HG02970 (cell line): ENCODE data around the gene CORO2B.

Experiments used
- ATAC-seq: cut with Tn5 transposase; IDR thresholded peaks from one replicate; pipeline ENCODE4 v1.9.1; 2021; ENCODE audit warnings: mild to moderate bottlenecking, moderate library complexity, moderate number of reproducible peaks; ENCODE audit not compliant: unreplicated experiment, low FRiP score

Gene CORO2B

DNA sequence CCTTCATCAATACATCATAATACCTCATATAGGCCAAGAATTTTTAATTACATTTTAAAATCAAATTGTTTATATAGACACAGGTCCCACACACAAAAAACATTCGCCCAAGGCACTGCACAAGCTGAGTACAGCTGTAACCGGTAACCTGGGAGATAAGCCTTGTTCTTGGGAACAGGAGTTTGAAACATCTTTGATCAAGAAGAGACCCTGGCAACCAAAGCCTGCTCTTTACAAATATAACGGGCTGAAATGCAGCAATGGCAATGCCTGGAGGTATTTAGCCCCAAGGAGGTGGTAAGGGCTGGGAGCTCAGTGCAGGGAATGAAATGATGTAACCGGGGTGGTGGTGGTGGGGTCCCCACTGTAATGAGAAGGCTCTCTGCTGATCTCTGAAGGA lies 7.2 kb upstream of the CORO2B start:
- no peak for ATAC-seq

DNA sequence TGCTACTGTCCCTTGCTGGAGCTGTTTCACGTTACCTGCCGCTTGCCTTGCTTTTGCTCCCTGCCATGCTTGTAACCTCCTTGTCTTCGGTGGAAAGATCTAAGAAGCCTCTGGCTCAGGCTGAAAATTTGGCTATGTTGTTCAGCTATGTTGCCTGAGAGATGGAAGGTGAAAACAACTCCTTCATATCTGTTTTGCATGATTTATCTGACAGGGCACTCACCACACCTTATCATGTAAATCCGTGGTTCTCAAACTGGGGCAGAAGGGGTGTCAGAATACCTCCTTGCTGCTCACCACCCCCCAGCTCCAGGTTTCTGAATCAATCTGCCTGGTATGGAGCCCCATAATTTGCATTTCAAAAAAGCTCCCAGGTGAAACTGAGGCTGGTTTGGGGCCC lies 6.5 kb upstream of the CORO2B start:
- no peak for ATAC-seq

DNA sequence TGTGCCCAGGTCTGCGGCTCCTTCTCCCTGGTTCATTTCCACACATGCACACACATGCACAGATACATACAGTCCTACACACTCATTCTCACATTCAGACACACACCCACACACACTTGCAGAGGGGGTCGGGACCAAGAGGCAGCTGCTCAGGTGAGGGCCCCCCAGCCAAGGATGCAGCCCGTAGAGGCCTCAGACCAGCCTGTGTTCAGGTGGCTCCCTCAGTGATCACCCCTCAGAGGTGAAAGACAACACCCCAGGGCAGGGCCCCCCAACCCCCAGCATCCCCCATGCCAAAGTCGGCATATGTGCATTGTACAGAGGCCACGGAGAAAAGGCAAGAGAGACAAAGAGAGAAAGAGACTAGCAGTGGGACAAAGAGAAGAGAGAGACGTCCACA lies 5.9 kb upstream of the CORO2B start:
- ATAC-seq = no peak

DNA sequence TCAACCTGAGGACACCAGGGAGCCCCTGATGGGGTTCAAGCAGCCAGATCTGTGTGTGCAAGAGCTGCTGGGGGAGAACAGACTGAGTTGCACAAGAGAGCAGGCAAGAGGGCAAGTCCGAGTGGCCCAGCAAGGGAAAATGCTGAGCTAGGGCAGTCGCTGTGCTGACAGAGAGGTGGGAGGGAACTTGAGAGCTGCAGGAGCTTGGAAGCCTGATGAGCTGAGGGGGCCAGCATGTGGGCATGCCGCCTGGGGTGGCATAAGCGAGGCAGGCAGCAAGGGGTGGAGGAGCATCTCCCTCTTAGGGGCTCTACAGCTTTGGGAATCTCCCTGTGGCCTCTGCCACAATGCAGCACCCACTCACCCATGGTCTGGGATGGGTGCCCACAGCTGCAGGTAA lies 4.7 kb upstream of the CORO2B start:
- ATAC-seq = no peak

DNA sequence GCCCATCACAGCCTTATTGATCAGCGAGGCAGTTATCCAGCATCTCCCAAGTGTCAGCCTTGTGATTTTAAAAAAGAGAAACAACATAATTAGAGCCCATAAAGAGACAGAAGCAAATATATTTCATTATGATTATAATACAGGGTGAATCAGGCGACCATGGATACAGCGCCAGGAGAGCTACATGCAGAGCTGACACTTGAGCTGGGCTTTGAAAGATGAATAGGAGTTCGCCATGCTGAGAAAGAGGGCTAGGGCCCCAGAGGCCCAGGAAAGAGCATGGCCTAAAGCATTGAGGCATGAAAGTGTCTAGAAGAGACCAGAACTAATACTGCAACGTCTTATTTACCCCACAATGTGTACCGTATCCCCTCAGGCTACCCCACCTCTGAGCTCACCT lies 4.2 kb upstream of the CORO2B start:
- ATAC-seq = no peak

DNA sequence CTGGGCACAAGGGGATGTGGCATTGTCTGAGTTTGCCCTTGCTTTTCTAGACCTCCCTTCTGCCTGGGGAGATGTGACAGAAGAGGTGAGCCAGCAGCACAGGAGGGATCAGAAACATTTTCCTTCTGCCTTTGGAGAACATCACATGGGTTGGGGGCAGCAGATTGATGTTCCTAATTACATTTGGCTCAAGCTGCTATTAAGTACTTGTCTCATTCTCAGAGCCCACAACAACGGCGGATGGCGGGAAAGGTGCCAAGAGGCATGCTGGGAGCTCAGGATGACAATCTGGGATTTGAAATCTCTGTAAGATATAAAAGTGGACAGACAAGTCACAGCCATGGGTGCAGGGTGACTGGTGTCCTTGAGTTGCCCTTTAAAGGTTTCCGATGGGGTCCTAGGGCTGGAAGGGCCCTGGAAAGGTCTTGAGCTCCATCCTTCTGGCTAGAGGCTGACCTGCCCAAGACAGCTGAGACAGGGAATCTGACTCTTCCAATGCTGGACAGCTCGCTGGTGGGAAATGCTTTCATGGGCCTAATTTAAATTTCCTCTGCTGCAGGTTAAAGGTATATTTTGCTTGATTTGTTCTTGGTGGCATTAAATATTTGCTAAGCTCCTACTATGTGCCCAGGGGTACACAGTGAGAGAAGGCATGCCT lies 2.4 kb upstream of the CORO2B start:
- no peak for ATAC-seq

DNA sequence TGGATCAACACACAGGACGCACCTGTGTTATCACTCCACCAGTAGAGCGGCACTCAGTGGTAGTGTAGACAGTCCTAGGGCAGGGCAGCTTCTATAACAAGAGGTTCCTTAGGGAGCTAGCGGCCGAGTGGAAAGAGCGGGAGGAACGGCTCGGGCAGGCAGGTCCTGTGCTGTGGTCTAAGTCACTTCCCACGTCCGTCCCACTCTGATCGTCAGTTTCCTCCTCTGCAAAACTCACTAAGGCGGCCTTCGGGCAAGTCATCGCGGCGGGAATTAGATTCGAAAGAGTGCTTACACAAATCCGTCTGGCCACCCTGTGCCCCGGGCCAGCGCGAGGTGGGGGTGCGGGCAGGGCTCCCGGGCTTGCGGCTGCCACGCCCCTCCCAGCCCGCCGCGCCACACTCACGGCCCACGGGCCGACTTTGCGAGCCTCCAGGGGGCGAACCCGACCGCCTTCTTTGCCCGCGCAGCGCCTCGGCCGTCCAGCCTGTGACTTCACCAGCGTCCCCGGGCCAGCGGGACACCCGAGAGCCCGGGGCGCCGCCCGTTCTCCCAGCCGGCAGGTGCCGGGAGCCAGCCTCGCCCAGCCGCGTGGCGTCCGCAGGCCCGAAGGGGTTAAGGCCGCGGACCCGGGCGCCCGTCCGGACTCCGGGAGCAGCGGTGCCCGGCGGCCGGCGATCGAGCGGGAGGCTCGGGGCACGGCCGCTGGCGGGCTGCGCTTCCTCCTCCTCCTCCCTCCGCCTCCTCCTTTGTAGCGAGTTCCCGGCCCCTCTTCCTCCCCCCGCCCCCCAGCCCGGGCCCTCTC lies 416 bp upstream of the CORO2B start:
- no peak for ATAC-seq

DNA sequence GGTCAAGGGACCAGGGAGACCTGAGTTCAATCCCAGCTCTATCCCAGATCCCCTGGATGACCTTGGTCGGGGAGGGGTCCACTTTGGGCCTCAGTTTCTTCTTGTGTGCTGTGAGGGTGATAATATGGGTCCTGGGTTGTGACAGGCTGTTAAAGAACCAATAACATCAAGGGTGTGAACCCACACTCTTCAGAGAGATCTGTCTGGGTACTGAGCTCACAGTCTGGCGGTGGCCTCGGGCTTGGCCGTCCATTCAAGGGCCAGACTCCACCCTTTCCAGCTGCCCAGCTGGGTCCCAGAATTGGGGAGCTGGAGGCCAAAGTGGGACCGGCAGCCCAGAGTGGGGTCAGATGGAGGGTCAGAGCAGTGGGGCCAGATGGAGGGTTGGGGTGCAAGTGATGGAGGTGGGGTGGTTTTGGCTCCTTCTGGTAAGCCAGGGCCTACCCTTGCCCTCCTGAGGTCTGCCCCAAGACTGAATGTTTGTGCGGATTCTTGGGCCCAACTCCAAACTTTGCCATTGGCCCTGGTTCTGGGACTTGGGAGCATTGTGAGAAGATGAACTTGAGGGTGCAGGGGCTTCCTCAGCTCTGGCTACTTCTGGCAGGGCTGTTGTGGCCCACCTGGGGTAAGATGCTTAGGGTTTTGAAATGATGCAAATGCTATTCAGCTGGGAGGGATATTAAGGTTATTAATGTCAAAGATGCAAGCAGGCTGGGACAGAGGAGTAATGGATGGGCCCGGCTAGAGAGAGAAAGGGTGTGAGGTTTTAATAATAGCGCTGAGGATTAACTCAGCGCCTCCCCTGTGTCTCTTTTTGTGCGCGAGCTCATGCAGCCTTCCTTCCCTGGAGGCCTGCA lies 1.5 kb downstream of the CORO2B start:
- no peak for ATAC-seq

DNA sequence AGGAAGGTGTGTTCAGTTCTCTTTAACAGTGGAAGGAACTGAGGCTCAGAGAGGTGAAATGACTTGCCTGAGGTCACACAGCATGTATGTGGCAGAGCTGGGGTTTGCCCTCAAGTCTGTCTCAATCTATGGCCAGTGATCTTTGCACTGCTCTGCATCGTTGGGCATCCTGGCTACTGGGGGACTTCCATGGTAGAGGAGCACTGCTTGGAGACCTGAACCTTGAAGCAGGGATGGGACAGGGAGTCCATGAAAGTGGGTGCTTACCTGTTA lies 2.0 kb downstream of the CORO2B start:
- ATAC-seq = no peak

DNA sequence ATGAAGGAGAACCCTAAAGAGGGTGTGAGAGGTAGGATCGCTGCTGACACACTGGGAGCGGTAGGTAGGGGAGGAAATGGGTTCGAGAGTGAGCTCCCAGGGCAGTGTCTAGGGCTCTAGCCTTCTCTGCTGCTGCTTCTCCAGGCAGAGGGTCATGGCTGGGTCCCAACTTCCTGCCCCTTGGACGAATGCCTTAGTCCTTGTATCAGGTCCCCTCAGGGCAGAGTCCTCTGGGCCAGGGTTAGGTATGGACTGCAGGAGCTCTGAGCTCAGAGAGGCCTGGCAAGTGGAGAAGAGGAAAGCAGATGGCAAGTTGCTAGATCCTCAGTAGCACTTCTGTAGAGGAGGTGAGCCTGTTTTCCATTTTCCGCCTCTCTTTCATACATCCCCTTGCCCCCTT lies 2.9 kb downstream of the CORO2B start:
- no peak for ATAC-seq

DNA sequence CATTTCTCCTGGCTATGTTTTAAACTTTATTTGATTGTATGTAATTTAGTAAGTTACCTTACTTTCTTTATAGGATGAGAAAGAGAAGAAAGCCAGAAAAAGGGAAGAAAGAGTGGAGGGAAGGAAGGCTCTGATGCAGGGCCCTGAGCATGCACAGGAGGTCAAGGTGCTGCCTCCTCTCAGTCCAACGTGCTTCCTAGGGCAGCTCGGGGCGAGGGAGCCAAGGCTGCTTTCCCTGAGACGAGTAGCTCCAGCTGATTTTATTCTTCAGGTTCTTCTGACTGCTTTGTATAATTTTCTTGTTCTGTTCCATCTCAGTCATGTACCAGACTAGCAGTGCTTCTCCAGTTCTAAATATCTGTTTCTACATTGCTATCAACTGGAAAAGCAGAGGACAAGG lies 3.4 kb downstream of the CORO2B start:
- no peak for ATAC-seq

DNA sequence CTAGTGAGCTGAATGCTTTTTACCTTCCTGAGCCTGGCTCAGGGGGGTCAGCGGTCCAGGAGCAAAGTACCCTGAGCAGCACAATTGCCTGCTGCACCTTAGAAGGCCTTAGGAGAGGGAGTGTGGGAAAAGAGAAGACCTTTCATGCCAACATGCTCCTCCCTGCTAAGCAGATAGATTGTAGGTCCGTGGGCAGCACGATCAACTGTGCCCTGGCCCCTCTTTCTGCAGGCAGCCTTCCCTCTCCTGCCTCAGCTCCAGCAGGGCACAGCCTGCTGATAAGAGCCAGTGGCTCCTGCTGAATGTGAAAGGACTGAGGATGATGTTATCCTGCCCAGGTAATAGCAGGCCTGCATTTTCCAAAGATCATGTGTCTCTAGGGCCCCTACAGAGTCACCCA lies 4.1 kb downstream of the CORO2B start:
- no peak for ATAC-seq

DNA sequence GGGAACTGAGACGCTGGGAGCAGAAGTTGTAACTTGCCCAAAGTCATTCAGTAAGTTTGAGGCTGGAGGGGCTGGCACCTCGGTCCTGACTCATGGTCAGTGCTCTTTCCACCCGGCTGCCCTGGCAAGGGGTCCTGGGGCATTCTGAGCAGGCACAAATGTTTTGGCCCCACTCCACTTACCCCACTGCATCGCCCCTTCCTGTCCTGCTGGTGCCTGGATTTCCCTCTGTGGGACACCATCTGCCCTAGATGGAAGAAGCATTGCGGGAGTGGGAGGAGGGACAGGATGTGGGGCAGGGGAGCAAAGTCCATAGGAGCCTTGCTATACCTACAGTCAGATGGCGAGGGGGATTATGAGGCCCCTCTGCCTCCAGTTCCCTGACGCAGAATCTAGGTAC lies 4.5 kb downstream of the CORO2B start:
- no peak for ATAC-seq

DNA sequence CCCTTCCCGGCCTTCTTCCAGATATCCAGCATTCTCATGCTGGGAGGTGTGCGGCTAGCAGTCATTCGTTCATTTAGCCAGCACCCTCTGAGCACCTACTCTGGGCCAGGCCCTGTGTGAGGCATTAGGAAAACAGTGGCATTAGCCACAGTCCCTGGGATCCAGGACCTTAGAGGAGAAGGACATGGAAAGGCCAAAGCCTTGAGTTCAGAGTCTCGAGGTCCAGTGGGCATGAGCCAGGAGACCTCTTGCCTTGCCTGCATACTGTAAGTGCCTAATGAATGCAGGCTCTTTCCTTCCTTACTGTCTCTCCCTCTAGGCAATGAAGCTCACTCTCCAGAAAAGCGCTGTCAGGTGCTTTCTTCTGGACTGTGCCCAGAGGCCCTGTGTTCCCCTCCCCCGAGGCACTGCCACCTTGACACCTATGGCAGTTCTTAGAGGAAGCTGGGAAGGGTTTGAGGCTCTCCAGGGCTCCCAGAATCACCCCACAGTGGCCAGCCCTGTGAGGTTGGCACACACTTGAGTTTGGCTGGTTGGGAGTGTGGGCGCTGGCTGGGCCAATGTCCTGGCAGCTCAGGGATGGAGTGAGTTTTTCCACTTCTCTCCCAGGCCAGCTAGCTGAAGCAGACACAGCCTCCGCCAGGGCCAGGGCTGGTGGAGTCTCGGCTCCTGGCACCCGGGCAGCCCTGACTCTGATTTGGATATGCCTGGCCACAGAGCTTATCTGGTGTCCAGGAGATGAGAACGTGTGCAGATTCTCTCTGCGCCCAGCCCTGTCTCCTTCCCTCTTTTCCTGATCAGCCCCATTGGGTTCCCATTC lies 5.4 kb downstream of the CORO2B start:
- no peak for ATAC-seq

DNA sequence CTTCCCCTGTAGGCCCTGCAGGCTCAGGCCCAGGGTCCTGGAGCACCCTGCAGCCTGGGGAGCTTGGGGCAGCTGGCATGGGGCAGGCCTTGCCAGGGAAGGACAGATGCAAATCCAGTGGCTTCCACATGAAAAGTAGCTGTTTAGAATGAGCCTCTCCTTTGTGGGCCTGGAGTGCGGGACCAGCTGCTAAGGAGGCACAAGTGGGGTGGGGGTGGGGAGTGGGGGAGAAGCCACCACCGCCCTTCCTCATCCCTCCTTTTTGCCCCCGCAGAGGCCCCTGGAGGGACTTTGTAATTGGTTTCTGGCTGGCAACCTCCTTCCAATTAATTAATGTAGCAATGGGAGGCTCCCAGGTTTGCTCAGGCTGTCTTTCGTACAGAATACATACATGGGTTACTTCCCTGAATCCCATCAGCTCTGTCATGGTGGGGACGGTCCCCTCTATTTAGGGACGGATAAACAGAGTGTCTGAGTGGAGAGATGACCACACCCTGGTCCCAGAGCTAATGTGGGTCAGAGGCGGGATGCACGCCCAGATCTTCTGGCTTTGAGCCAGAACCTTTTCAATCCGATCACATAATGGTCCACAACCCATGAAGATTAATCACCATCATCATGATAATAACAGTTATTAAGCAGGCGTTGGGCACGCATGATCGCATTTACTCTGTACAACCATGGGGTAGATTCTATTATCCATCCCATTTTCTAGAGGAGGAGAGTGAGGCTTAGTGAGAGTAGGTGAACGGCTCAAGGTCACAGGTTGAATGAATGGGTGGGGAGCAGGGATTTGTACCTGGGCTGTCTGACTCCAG lies 6.2 kb downstream of the CORO2B start:
- ATAC-seq = no peak

DNA sequence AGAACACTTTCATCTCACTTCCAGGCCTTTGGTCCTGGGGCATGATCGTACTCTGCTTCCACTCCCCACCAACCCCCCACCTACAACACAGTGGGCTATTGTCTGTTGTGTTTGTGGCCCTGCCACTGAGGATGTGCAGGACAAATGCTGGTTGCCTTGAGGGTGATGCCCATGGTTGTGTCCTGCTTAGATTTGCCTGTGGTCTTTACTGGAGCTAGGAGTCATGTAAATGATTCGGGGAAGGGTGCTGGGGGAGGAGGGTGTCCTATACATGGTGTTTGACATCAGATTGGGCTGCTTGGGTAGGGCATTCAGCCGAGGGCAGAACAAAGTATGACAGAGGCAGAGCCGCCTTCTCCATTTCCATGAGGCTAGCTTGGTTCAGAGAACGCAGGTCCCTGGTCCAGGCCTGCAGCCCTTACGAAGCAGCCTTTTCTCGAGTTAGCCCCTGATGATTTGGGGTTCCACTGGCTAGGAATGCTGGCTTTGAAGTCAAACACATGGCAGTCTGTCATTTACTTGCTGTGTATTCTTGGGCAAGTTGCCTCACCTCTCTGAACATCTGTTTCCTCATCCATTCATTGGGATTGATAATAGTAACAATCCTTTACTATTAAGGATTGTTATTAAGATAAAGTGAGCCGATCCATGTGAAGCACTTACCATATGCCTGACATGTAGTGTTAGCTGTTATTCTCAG lies 6.9 kb downstream of the CORO2B start:
- ATAC-seq = no peak

DNA sequence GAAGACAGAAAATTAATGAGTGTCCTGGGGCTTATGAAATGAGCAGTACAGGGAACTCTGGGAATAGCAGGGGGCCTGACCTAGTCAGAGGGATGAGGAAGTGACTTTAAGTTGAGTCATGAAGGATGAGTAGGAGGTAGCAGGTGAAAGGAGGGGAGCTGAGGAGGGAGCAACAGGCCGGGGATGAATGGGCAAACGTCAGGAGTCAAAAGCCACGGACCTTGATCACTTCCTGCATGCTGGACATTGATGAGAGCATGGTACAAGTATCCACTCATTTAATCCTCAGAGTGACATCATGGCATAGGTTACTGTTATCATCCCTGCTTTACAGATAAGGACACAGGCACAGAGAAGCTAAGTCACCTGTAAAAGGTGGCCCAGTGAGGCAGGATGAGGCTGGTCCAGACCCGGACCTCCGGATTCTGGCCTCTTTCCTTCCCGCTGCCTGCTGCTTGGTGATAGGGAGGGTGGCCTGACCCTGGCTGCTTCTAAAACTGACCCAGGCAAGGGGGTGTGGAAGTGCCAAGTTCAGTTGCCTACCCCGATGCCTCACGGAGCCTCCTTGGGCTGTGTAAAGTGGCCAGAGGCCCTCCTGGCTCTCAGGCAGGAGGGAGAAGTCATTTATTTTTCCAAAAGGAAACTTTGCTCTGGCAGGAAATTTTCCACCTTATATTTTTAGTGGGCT lies 7.6 kb downstream of the CORO2B start:
- ATAC-seq = no peak

DNA sequence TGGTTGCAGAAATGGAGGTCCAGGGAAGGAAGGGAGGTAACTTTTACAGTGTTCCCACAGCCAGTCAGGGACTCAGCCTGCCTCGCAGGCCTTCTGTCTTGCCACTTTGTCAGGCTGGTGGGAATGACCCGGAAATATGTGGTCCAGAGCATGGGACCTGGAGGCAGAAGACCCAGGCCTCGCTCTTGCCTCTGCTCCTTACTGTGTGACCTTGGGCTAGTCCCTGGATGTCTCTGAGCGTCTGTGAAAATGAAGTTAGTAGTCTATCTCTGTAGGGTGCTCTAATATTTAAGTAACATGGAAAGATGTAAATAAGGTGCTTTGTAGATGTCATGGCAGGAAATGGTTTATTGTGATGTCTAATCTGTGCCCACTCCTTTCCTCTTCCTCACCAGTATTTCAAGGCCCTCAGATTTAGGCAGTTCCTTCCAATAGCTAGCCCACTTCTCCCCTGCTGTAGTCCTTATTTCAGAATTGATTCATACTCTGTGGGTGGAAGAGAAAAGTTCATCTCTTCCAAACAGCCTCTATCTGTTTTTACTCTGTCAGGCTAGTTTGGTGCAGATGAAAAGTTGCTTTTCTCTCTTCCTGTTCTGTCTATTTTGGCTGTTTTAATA lies 9.1 kb downstream of the CORO2B start:
- no peak for ATAC-seq
